H9 (cell line): Measurements from ENCODE around the gene TMEM123. TPM values are rescaled to one million over a fixed set of nuclear protein-coding genes. Genes with fewer than 3 reads are reported as not detected.

Source experiments
- DNase-seq: peaks from one replicate; pipeline ENCODE4 v3.0.0-alpha.2; 2017
- H2AFZ ChIP-seq: one replicate; pipeline ENCODE4 v1.6.1; 2013; ENCODE audit warnings: mild to moderate bottlenecking, low read length, control low read depth, moderate library complexity
- H2AK5ac ChIP-seq: 2 replicates; pipeline ENCODE4 v1.6.1; 2013; ENCODE audit warnings: low read length, control low read depth, mixed read lengths; ENCODE audit not compliant: insufficient read length
- H2BK120ac ChIP-seq: one replicate; pipeline ENCODE4 v1.6.1; 2013; ENCODE audit warnings: low read depth, mild to moderate bottlenecking, low read length, control low read depth, inconsistent platforms; ENCODE audit not compliant: poor library complexity, severe bottlenecking
- H2BK12ac ChIP-seq: 2 replicates; pipeline ENCODE4 v1.6.1; 2013; ENCODE audit warnings: low read length, control low read depth, mixed read lengths, low read depth; ENCODE audit not compliant: insufficient read length
- H2BK15ac ChIP-seq: 2 replicates; pipeline ENCODE4 v1.6.1; 2013; ENCODE audit warnings: low read depth, low read length, control low read depth
- H2BK20ac ChIP-seq: one replicate; pipeline ENCODE4 v1.6.1; 2013; ENCODE audit warnings: low read depth, mild to moderate bottlenecking, low read length, control low read depth, inconsistent platforms; ENCODE audit not compliant: poor library complexity, severe bottlenecking
- H2BK5ac ChIP-seq: 2 replicates; pipeline ENCODE4 v1.6.1; 2013; ENCODE audit warnings: low read length, control low read depth, mixed read lengths; ENCODE audit not compliant: insufficient read length
- H3K14ac ChIP-seq: 2 replicates; pipeline ENCODE4 v1.6.1; 2013; ENCODE audit warnings: low read length, control low read depth; ENCODE audit not compliant: insufficient read depth
- H3K18ac ChIP-seq: 2 replicates; pipeline ENCODE4 v1.6.1; 2013; ENCODE audit warnings: low read depth, mild to moderate bottlenecking, mixed read lengths, low read length, control low read depth; ENCODE audit not compliant: insufficient read length
- H3K23ac ChIP-seq: 2 replicates; pipeline ENCODE4 v1.6.1; 2013; ENCODE audit warnings: low read length, control low read depth, mixed read lengths, low read depth; ENCODE audit not compliant: insufficient read length
- H3K23me2 ChIP-seq: 2 replicates; pipeline ENCODE4 v1.6.1; 2013; ENCODE audit warnings: low read depth, mild to moderate bottlenecking, mixed read lengths, low read length, control low read depth; ENCODE audit not compliant: insufficient read length, poor library complexity, severe bottlenecking
- H3K27ac ChIP-seq: 2 replicates; pipeline ENCODE4 v1.5.1; 2013; ENCODE audit warnings: low read length, control low read depth, mixed read lengths, low read depth; ENCODE audit not compliant: insufficient read length
- H3K27me3 ChIP-seq: 2 replicates; pipeline ENCODE4 v1.6.1; 2013; ENCODE audit warnings: low read length, control low read depth, inconsistent platforms; ENCODE audit not compliant: insufficient read depth
- H3K4ac ChIP-seq: 2 replicates; pipeline ENCODE4 v1.6.1; 2013; ENCODE audit warnings: low read depth, mild to moderate bottlenecking, control low read depth, inconsistent platforms, low read length, moderate library complexity
- H3K4me1 ChIP-seq: 2 replicates; pipeline ENCODE4 v1.6.1; 2013; ENCODE audit warnings: low read length, control low read depth, inconsistent platforms; ENCODE audit not compliant: insufficient read depth
- H3K4me2 ChIP-seq: 2 replicates; pipeline ENCODE4 v1.6.1; 2013; ENCODE audit warnings: low read length, control low read depth, mixed read lengths; ENCODE audit not compliant: insufficient read length, insufficient read depth
- H3K56ac ChIP-seq: 2 replicates; pipeline ENCODE4 v1.6.1; 2013; ENCODE audit warnings: low read depth, mild to moderate bottlenecking, mixed read lengths, low read length, control low read depth; ENCODE audit not compliant: insufficient read length
- H3K79me1 ChIP-seq: 2 replicates; pipeline ENCODE4 v1.6.1; 2013; ENCODE audit warnings: low read depth, mild to moderate bottlenecking, moderate library complexity, low read length, control low read depth, inconsistent platforms; ENCODE audit not compliant: insufficient read depth, poor library complexity, severe bottlenecking
- H3K79me2 ChIP-seq: 2 replicates; pipeline ENCODE4 v1.6.1; 2013; ENCODE audit warnings: low read length, control low read depth, inconsistent platforms; ENCODE audit not compliant: insufficient read depth
- H3K9ac ChIP-seq: 2 replicates; pipeline ENCODE4 v1.6.1; 2013; ENCODE audit warnings: low read length, control low read depth, mixed read lengths; ENCODE audit not compliant: insufficient read length; ENCODE audit errors: extremely low read depth
- H3K9me3 ChIP-seq: one replicate; pipeline ENCODE4 v1.6.1; 2013; ENCODE audit warnings: low read depth, low read length, inconsistent platforms; ENCODE audit not compliant: control insufficient read depth
- H3T11ph ChIP-seq: one replicate; pipeline ENCODE4 v1.6.1; 2013; ENCODE audit warnings: mild to moderate bottlenecking, low read length, control low read depth, inconsistent platforms
- H4K20me1 ChIP-seq: one replicate; pipeline ENCODE4 v1.6.1; 2013; ENCODE audit not compliant: control insufficient read depth, insufficient read length, insufficient read depth
- H4K5ac ChIP-seq: 2 replicates; pipeline ENCODE4 v1.6.1; 2013; ENCODE audit warnings: low read depth, mild to moderate bottlenecking, mixed read lengths, low read length, control low read depth; ENCODE audit not compliant: insufficient read length
- H4K8ac ChIP-seq: replicated peaks from 2 replicates; pipeline ENCODE4 v1.6.1; 2013; ENCODE audit warnings: low read length, control low read depth, mixed read lengths, low read depth; ENCODE audit not compliant: insufficient read length
- H4K91ac ChIP-seq: 2 replicates; pipeline ENCODE4 v1.6.1; 2013; ENCODE audit warnings: low read depth, mild to moderate bottlenecking, moderate library complexity, mixed read lengths, low read length, control low read depth; ENCODE audit not compliant: insufficient read length
- H3K27ac Mint-ChIP-seq, 3 experiments: 2 replicates in 2 of 3; 3 replicates in 1 of 3; pipeline ENCODE4 v1.8.0; 2020 to 2021; ENCODE audit warnings: mixed read lengths in 3 of 3, mild to moderate bottlenecking in 1 of 3, moderate library complexity in 1 of 3
- H3K27me3 Mint-ChIP-seq: 2 replicates; pipeline ENCODE4 v1.8.0; 2021; ENCODE audit warnings: low read depth, mild to moderate bottlenecking, moderate library complexity, mixed read lengths
- H3K36me3 Mint-ChIP-seq, 3 experiments: 2 replicates in 2 of 3; 3 replicates in 1 of 3; pipeline ENCODE4 v1.8.0; 2020 to 2021; ENCODE audit warnings: low read depth in 3 of 3, mixed read lengths in 3 of 3; ENCODE audit not compliant: insufficient read depth in 1 of 3
- H3K4me1 Mint-ChIP-seq, 2 experiments: 2 replicates each; pipeline ENCODE4 v1.8.0; 2020; ENCODE audit warnings: mixed read lengths in 2 of 2
- H3K4me3 Mint-ChIP-seq, 2 experiments: 2 replicates in 1 of 2; 3 replicates in 1 of 2; pipeline ENCODE4 v1.8.0; 2020 to 2021; ENCODE audit warnings: mild to moderate bottlenecking in 2 of 2, mixed read lengths in 2 of 2, moderate library complexity in 1 of 2
- H3K9me3 Mint-ChIP-seq, 2 experiments: 2 replicates in 1 of 2; 3 replicates in 1 of 2; pipeline ENCODE4 v1.8.0; 2020; ENCODE audit warnings: mild to moderate bottlenecking in 2 of 2, mixed read lengths in 2 of 2, moderate library complexity in 1 of 2
- total RNA-seq: library from RNA; stranded (reverse); gene quantifications from 2 replicates; pipeline ENCODE4 v1.2.1, GENCODE V29; 2021
- TF ChIP-seq, protein P1 (sequence below): fragments of 200-600 bp; sonication (generic); conservative IDR thresholded peaks from 3 replicates; pipeline ENCODE4 v1.8.0; 2021; ENCODE audit warnings: antibody characterized with exemption, mild to moderate bottlenecking

Gene TMEM123
- total RNA-seq, 1 experiment from 2014 or later = 76.7 TPM

DNA sequence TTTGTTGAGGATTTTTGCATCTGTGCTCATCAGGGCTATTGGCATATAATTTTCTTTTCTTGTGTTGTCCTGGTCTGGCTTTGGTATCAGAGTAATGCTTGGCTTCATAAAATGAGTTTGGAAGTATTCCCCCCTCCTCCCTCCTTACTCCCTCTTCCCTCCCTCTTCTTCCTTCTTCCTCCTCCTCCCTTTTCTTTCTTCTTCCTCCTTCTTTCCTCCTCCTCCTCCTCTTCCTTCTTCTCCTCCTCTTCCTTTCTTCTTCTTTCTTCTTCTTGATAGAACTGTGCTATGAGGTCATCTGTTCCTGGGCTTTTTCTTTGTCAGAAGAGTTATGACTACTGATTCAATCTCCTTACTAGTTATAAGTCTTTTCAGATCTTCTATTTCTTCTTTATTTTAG lies 95.4 kb downstream of the TMEM123 start:
- Histone ChIP-seq H3K79me1 (no peaks in the 10 kb centered on the region), H3T11ph (no peak overlapping the region), H3K4me2 (no peak overlapping the region), H2BK20ac (no peak overlapping the region), H2BK12ac (no peak overlapping the region), H4K91ac (no peak overlapping the region), H3K4ac (no peak overlapping the region), H4K8ac (no peak overlapping the region), H2BK5ac (no peak overlapping the region), H3K4me1 (no peaks in the 10 kb centered on the region), H2BK15ac (no peak overlapping the region), H4K5ac (no peak overlapping the region), H3K27me3 (no peaks in the 10 kb centered on the region), H2AK5ac (no peak overlapping the region), H2AFZ (no peak overlapping the region), H3K18ac (no peak overlapping the region), H2BK120ac (no peak overlapping the region), H3K56ac (no peak overlapping the region), H3K14ac (no peak overlapping the region), H4K20me1 (no peaks in the 10 kb centered on the region), H3K27ac (no peak overlapping the region), H3K79me2 (no peaks in the 10 kb centered on the region; the same call in 1 of the 2 replicates), H3K23ac (no peak overlapping the region), H3K23me2 (no peaks in the 10 kb centered on the region), H3K9ac (no peak overlapping the region), H3K9me3 (no peaks in the 10 kb centered on the region)
- Mint-ChIP-seq H3K9me3 (peaks cover 8 to 9% of the 10 kb centered on the region in 2 experiments; a peak in 4 of 5 replicates), H3K27me3 (no peaks in the 10 kb centered on the region), H3K4me1 (no peaks in the 10 kb centered on the region), H3K36me3 (peaks cover 27 to 58% (median 44%) of the 10 kb centered on the region in 3 experiments), H3K4me3 (no peak overlapping the region), H3K27ac (no peak overlapping the region)
- TF ChIP-seq, protein P1, sequence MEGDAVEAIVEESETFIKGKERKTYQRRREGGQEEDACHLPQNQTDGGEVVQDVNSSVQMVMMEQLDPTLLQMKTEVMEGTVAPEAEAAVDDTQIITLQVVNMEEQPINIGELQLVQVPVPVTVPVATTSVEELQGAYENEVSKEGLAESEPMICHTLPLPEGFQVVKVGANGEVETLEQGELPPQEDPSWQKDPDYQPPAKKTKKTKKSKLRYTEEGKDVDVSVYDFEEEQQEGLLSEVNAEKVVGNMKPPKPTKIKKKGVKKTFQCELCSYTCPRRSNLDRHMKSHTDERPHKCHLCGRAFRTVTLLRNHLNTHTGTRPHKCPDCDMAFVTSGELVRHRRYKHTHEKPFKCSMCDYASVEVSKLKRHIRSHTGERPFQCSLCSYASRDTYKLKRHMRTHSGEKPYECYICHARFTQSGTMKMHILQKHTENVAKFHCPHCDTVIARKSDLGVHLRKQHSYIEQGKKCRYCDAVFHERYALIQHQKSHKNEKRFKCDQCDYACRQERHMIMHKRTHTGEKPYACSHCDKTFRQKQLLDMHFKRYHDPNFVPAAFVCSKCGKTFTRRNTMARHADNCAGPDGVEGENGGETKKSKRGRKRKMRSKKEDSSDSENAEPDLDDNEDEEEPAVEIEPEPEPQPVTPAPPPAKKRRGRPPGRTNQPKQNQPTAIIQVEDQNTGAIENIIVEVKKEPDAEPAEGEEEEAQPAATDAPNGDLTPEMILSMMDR = no peak
- DNase-seq = no peak
